Liver (tissue), 3 donors: ENCODE measurements around the gene PDE4B.
"Not testable (repeated sequence)": the region's sequence is repeated elsewhere in the genome, so short reads cannot be mapped to it uniquely, and the experiment has no call there.

Source experiments
- EGR1 ChIP-seq, 2 donors: IDR thresholded peaks; 2 replicates each; pipeline ENCODE4 v1.6.1; 2016 to 2018; ENCODE audit warnings: antibody characterized with exemption in 2 of 2, low read depth in 2 of 2
- FOXA1 ChIP-seq: IDR thresholded peaks from 2 replicates; pipeline ENCODE4 v1.6.1; 2016; ENCODE audit warnings: antibody characterized with exemption
- HNF4A ChIP-seq, 2 donors: conservative IDR thresholded peaks; 2 replicates each; pipeline ENCODE4 v1.6.1; 2016; ENCODE audit warnings: antibody characterized with exemption in 2 of 2, mild to moderate bottlenecking in 2 of 2
- JUND ChIP-seq, 2 donors: IDR thresholded peaks; 2 replicates each; pipeline ENCODE4 v1.6.1; 2016; ENCODE audit warnings: antibody characterized with exemption in 2 of 2
- NR2F2 ChIP-seq: IDR thresholded peaks from 2 replicates; pipeline ENCODE4 v1.6.1; 2016; ENCODE audit warnings: antibody characterized with exemption
- RAD21 ChIP-seq, 2 donors: IDR thresholded peaks; 2 replicates each; pipeline ENCODE4 v1.6.1; 2016; ENCODE audit warnings: antibody characterized with exemption in 2 of 2, mild to moderate bottlenecking in 2 of 2
- SP1 ChIP-seq: IDR thresholded peaks from 2 replicates; pipeline ENCODE4 v1.6.1; 2018; ENCODE audit warnings: antibody characterized with exemption, mild to moderate bottlenecking
- TAF1 ChIP-seq: conservative IDR thresholded peaks from 2 replicates; pipeline ENCODE4 v1.6.1; 2016; ENCODE audit warnings: antibody characterized with exemption, mild to moderate bottlenecking
- YY1 ChIP-seq: IDR thresholded peaks from 2 replicates; pipeline ENCODE4 v1.6.1; 2016; ENCODE audit warnings: antibody characterized with exemption, mild to moderate bottlenecking
- TF ChIP-seq, protein P1 (sequence below): fragments of 150-350 bp; IDR thresholded peaks from 2 replicates; pipeline ENCODE4 v1.5.1; 2017; ENCODE audit warnings: improper control_type of control experiment, low read depth, low read length; ENCODE audit not compliant: missing input control
- TF ChIP-seq, protein P2 (sequence below): IDR thresholded peaks from 2 replicates; pipeline ENCODE4 v1.6.1; 2016; ENCODE audit warnings: antibody characterized with exemption
- TF ChIP-seq, protein P3 (sequence below): IDR thresholded peaks from 2 replicates; pipeline ENCODE4 v1.6.1; 2016; ENCODE audit warnings: antibody characterized with exemption
- TF ChIP-seq, protein P4 (sequence below): IDR thresholded peaks from 2 replicates; pipeline ENCODE4 v1.6.1; 2016; ENCODE audit warnings: antibody characterized with exemption, mild to moderate bottlenecking
- donor health status: healthy.
- donor health status: healthy.

DNA sequence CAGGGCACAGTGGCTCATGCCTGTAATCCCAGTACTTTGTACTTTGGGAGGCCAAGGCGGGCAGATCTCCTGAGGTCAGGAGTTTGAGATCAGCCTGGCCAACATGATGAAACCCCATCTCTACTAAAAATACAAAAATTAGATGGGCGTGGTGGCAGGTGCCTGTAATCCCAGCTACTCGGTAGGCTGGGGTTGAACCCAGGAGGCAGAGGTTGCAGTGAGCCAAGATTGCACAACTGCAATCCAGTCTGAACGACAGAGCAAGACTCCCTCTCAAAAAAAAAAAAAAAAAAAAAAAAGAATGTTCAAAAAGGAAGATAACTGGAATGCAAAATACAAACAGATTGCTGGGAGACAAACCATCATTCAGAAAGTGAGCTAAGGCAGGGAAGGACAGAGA lies 343.7 kb downstream of the PDE4B start:
- TF ChIP-seq, protein P1, sequence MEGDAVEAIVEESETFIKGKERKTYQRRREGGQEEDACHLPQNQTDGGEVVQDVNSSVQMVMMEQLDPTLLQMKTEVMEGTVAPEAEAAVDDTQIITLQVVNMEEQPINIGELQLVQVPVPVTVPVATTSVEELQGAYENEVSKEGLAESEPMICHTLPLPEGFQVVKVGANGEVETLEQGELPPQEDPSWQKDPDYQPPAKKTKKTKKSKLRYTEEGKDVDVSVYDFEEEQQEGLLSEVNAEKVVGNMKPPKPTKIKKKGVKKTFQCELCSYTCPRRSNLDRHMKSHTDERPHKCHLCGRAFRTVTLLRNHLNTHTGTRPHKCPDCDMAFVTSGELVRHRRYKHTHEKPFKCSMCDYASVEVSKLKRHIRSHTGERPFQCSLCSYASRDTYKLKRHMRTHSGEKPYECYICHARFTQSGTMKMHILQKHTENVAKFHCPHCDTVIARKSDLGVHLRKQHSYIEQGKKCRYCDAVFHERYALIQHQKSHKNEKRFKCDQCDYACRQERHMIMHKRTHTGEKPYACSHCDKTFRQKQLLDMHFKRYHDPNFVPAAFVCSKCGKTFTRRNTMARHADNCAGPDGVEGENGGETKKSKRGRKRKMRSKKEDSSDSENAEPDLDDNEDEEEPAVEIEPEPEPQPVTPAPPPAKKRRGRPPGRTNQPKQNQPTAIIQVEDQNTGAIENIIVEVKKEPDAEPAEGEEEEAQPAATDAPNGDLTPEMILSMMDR: not testable (repeated sequence)
- not testable (repeated sequence) for TF ChIP-seq FOXA1; EGR1 (IDR thresholded peaks at IDR 0.05; ENCODE audit: low read depth in 2 of 2); YY1; SP1; HNF4A (conservative IDR thresholded peaks at IDR 0.05); RAD21 (IDR thresholded peaks at IDR 0.05); JUND (IDR thresholded peaks at IDR 0.05); TAF1; NR2F2
- TF ChIP-seq, protein P2, sequence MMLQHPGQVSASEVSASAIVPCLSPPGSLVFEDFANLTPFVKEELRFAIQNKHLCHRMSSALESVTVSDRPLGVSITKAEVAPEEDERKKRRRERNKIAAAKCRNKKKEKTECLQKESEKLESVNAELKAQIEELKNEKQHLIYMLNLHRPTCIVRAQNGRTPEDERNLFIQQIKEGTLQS: not testable (repeated sequence)
- TF ChIP-seq, protein P3, sequence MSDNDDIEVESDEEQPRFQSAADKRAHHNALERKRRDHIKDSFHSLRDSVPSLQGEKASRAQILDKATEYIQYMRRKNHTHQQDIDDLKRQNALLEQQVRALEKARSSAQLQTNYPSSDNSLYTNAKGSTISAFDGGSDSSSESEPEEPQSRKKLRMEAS: not testable (repeated sequence)
- TF ChIP-seq, protein P4, sequence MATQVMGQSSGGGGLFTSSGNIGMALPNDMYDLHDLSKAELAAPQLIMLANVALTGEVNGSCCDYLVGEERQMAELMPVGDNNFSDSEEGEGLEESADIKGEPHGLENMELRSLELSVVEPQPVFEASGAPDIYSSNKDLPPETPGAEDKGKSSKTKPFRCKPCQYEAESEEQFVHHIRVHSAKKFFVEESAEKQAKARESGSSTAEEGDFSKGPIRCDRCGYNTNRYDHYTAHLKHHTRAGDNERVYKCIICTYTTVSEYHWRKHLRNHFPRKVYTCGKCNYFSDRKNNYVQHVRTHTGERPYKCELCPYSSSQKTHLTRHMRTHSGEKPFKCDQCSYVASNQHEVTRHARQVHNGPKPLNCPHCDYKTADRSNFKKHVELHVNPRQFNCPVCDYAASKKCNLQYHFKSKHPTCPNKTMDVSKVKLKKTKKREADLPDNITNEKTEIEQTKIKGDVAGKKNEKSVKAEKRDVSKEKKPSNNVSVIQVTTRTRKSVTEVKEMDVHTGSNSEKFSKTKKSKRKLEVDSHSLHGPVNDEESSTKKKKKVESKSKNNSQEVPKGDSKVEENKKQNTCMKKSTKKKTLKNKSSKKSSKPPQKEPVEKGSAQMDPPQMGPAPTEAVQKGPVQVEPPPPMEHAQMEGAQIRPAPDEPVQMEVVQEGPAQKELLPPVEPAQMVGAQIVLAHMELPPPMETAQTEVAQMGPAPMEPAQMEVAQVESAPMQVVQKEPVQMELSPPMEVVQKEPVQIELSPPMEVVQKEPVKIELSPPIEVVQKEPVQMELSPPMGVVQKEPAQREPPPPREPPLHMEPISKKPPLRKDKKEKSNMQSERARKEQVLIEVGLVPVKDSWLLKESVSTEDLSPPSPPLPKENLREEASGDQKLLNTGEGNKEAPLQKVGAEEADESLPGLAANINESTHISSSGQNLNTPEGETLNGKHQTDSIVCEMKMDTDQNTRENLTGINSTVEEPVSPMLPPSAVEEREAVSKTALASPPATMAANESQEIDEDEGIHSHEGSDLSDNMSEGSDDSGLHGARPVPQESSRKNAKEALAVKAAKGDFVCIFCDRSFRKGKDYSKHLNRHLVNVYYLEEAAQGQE: not testable (repeated sequence)
